Measurements from ENCODE around the gene SLC51B.

DNA sequence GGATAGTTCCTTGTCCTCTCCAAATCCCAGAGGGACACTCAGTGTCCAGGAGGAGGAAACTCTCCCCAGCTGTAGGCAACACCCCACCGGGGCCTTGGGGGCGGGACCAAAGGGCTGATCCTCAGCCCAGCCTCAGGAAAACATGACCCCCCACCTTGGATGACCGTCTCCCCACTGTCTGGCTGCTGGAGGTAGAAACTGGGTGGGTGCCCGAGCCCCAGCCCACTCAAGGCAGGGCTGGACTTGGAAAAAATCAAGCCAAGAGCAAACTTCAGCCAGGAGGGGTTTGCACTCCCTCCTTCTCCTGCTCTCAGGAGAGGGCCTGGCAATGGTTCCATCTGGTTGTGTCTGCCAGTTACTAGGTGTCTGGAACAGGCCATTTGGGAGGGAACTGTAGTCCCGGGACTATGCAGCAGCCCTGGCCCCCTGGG, 26.2 kb downstream of the SLC51B start:
- TF ChIP-seq TAF1 (IDR thresholded peaks at IDR 0.05; ENCODE audit: borderline replicate concordance, low read depth, low read length) = no peak
- TF ChIP-seq POLR2AphosphoS5 (IDR thresholded peaks at IDR 0.05; ENCODE audit: low read depth, low read length) = no peak
